Stimulated activated CD8-positive, alpha-beta memory T cell treated with anti-CD3 and anti-CD28 coated beads, Interleukin-4, amount 100 ng/mL, for 4 hours (primary cell): ENCODE measurements around the gene AMIGO2.

Experiments used
- DNase-seq, 2 donors: peaks; one replicate each; pipeline ENCODE4 v3.0.0-alpha.2; 2020; ENCODE audit warnings: low read depth in 2 of 2, low spot score in 1 of 2

The AMIGO2 gene

DNA sequence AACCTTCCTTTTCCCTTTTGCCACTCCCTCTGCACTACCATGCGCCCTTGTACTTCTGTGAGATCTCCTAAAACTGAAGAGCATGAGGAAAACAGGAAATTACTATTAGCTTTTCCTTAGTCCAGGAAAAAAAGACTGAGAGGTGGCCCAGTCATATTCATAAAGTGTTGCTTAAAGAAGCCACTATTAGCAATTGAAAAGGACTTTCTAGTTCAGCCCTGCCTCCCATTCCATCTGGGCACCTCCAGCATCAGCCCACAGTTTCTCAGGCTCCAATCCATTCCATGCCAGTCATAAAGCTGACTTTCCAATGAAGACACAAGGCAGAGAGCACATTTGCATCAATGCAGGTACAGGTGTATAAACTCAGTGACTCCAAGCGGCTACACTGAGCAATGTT lies 19.9 kb upstream of the AMIGO2 start:
- no peak for DNase-seq

GRCh38 chr12:47098099-47098498 lies 18.3 kb upstream of the AMIGO2 start:
- no peak for DNase-seq

DNA sequence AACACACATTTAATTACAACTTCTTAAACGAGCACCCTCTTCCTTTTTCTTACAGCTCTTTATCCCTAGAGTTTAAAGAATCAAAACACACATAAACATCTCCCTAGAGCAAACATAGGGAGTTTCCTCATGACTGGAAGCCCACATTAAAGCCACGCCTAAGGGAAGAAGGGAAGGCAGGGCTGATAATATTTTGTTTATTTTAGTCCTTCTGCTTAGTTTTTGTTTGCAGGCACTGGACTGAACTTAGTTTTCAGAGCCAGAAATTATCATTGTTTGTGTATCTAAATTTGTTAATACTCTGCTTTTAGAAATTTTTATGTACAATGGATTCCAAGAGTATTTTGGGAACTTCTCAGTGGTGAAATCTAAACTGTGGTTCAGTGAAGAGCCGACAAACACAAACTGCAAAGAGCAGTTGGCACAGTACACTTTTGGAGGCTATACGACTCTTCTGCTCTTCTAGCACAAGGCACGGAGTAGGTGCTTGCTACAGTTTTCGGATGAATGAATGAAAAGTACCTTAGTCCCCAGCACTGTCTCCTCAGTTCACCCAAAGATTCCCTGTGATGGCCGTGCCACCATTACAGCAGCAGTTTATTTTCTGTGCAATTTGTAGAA lies 17.6 kb upstream of the AMIGO2 start:
- DNase-seq: no peak

DNA sequence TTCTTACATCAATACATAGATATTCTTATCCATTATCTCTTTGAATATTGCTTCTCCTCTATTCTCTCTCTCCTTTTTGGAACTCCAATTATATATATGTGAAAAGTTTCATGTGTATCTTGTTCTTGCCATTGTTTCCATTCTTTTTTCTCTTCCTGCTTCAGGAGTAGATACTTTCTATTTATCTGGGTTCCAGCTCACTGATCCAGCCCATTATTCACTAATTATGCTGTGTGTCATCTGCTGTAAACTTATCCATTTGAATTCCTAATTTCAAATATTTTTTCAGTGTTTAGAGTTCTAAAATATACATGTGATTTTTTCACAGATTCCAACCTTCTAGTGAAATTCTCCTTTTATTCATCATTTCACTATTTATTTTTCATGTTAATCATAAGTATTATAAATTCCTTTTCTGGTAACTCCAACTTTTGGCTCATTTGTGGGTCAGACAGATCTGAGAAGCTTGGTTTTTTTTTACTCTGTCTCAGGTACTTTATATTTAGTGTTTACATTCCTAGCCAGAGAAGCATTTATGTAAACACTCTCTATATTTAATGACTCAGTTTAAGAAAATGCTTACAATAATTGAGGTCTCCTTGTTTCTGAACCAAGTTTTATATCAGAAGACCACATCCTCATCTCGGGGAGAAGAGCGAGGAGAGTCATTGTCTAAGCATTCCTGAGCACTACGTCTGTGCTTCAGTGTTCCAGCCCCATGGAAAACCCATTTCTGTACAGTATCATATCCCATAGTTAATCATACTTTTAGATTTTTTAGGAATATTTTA lies 15.9 kb upstream of the AMIGO2 start:
- no peak for DNase-seq

GRCh38 chr12:47094804-47095203 lies 15.0 kb upstream of the AMIGO2 start:
- no peak for DNase-seq

GRCh38 chr12:47091009-47091408 lies 11.2 kb upstream of the AMIGO2 start:
- no peak for DNase-seq

- no peak for DNase-seq
Observed at GRCh38 chr12:47088021-47088944, 8.5 kb upstream of the AMIGO2 start.

- DNase-seq: no peak
Observed at GRCh38 chr12:47087088-47087688, 7.4 kb upstream of the AMIGO2 start.

DNA sequence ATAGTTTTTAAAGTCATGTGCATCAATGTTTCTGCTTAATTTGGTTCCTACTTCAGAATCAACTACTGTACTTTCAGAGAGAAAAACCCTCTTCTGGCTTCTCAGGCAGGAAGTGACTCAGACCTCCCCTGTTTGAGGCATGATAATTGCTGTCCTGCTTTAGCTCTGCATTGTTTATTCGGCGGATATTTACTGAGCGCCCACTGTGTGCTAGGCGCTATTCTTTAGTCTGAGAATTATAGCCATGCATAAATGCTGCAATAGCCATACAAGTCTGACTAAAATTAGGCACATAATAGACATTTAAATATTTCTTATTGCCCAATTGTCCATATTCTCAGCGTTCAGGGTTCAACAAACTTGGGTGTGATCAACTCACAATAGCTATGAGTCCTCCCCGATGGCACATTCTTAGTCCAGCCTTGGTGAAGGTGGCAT lies 6.1 kb upstream of the AMIGO2 start:
- DNase-seq: peak; percentile 16 to 23

- no peak for DNase-seq
Observed at GRCh38 chr12:47084172-47084571, 4.4 kb upstream of the AMIGO2 start.

- no peak for DNase-seq
Observed at GRCh38 chr12:47082796-47083621, 3.2 kb upstream of the AMIGO2 start.

DNA sequence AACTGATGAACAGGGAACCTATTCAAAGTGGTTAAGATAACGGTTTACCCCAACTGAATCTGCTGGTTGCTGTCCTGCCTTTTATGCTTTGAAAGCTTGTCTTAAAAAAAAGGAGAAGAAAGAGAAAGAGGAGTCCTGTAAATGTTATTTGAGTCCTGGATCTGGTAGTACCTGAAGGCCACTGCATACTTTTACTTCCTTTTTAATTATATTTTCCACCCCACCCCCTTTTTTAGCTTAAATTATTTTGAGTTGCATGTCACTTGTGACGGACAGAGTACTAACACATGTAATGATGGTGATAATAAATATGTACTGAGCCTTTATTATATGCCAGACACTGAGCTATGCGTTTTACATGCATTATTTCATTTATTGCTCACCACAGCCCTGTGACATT lies 2.5 kb upstream of the AMIGO2 start:
- DNase-seq: no peak

GRCh38 chr12:47080725-47081502 lies 1.2 kb upstream of the AMIGO2 start:
- DNase-seq: peak; percentile 32 to 38

GRCh38 chr12:47079981-47080724 lies 394 bp upstream of the AMIGO2 start:
- DNase-seq: peak in 1 of 2 donors; percentile 21

DNA sequence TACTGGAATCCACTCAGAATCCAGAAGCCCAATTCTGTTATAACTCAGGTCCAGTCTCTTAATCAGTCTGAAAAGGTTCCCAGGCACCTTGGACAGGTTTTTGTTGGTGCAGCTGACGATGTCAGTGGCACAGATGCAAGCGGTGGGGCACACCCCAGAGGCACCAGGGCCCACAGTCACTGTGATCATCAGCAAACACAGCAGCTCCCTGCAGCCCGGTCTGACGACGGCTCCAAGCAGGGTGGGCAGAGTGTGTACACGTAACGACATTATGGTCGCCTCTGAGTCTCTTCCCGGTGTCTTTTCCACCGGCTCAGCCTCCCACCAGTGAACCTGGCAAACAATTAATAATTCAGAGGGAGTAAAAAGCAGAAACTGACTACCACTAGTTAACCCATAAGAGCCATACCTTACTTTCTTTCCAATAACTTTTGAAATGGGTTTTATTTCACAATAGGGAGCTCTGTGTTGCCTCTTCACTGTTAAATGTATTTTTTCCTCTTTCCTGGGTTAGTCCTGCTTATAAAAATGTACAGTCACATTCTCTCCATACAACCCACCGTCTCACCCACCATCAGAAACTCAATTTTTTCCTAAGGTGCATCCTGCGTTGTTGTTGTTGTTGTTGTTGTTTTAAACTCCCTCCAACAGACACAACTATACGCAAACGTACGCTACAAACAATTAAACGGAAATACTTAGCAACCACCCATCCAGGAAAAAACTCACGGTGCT lies 859 bp downstream of the AMIGO2 start:
- peak in 1 of 2 donors; percentile 14 for DNase-seq

GRCh38 chr12:47078086-47078395 lies 1.7 kb downstream of the AMIGO2 start:
- no peak for DNase-seq

- DNase-seq: no peak
Observed at GRCh38 chr12:47077206-47078085, 2.3 kb downstream of the AMIGO2 start.
